BLaER1 (cell line): Measurements from ENCODE around the gene ZNF45.
A peak's percentile ranks its signal among the peaks of the same experiment; 100 is the strongest.

Experiments
- H3K27ac ChIP-seq: shearing (Covaris generic); formaldehyde crosslinking; 2 replicates; pipeline ENCODE4 v1.8.1; 2022
- H3K27me3 ChIP-seq: shearing (Covaris generic); formaldehyde crosslinking; 2 replicates; pipeline ENCODE4 v1.8.1; 2022
- H3K36me3 ChIP-seq: shearing (Covaris generic); formaldehyde crosslinking; 2 replicates; pipeline ENCODE4 v1.8.1; 2022
- H3K4me1 ChIP-seq: shearing (Covaris generic); formaldehyde crosslinking; 2 replicates; pipeline ENCODE4 v1.8.1; 2022
- H3K4me2 ChIP-seq: shearing (Covaris generic); formaldehyde crosslinking; 2 replicates; pipeline ENCODE4 v1.8.1; 2022
- H3K4me3 ChIP-seq: shearing (Covaris generic); formaldehyde crosslinking; 2 replicates; pipeline ENCODE4 v1.8.1; 2022
- H3K9ac ChIP-seq: shearing (Covaris generic); formaldehyde crosslinking; 2 replicates; pipeline ENCODE4 v1.8.1; 2022
- H3K9me3 ChIP-seq: shearing (Covaris generic); formaldehyde crosslinking; 2 replicates; pipeline ENCODE4 v1.8.1; 2022
- H4K20me1 ChIP-seq: shearing (Covaris generic); formaldehyde crosslinking; 2 replicates; pipeline ENCODE4 v1.8.1; 2022
- Cebpa-rat ChIP-seq: shearing (Covaris generic); IDR thresholded peaks from 2 replicates; pipeline ENCODE4 v1.8.1; 2022

ZNF45 gene

DNA sequence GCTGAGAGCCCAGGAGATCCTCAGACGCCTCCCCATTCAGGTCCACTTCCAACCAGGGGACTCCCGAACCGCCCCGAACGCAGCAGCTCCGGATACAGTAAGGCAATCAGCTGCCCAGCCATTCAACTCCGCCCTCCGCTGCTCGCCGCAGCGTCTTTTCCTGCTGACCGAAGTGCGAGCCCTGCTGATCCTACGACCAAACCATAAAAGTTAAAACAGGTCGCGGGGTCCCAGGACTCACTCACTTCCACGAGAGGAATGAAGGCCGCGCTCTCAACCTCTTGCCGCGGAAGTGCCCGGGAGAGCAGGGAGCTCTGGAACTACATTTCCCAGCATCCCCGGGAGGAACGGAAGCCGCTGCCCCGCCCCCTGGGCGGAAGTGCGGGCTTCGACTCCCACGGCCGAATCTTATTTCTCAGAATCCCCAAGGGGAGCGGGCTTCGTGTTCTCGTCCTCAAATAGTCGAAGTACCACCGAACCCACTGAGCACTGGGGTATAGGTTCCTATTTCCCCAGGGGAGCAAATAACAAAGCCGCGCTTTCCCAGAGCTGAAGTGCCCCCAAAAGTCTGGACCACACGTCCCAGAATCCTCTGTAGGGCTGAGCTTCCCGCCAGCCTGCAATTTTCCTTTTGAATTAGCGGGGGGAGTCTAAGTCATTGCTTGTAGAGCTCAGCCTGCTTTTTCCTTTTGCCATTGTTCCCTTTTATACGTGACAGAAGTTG lies at the start of gene ZNF45:
Gene ZNF45, minus strand, starts transcription at position 298 of the 724 bp plus-strand sequence. CDS start 13,097 bp downstream, outside the sequence.
- H3K27ac ChIP-seq = peak within 1 kb of the TSS; percentile 84
- H3K4me3 ChIP-seq = peak within 1 kb of the TSS; percentile 85
- H3K9ac ChIP-seq = peak within 1 kb of the TSS; percentile 91
- peaks cover 19% of the 10 kb centered on the region for H3K9me3 ChIP-seq
- no peaks in the 10 kb centered on the region for H4K20me1 ChIP-seq
- TF ChIP-seq Cebpa-rat = no peak
- H3K27me3 ChIP-seq = no peaks in the 10 kb centered on the region
- H3K36me3 ChIP-seq = peaks cover 31% of the 10 kb centered on the region
- peak within 1 kb of the TSS; percentile 95 for H3K4me2 ChIP-seq
- peaks cover 21% of the 10 kb centered on the region for H3K4me1 ChIP-seq

GRCh38 chr19:43984687-43985000 lies 49.6 kb upstream of the ZNF45 start:
- Histone ChIP-seq H3K9me3 (peaks cover 3% of the 10 kb centered on the region; the same call in 1 of the 2 replicates), H3K27me3 (no peaks in the 10 kb centered on the region), H3K36me3 (peaks cover 15% of the 10 kb centered on the region), H3K27ac (no peak overlapping the region), H3K4me3 (peak overlapping the region; percentile 71), H3K9ac (peak overlapping the region; percentile 61), H4K20me1 (no peaks in the 10 kb centered on the region), H3K4me2 (peak overlapping the region; percentile 88), H3K4me1 (peaks cover 12% of the 10 kb centered on the region; the same call in 1 of the 2 replicates)
- TF ChIP-seq Cebpa-rat = no peak

DNA sequence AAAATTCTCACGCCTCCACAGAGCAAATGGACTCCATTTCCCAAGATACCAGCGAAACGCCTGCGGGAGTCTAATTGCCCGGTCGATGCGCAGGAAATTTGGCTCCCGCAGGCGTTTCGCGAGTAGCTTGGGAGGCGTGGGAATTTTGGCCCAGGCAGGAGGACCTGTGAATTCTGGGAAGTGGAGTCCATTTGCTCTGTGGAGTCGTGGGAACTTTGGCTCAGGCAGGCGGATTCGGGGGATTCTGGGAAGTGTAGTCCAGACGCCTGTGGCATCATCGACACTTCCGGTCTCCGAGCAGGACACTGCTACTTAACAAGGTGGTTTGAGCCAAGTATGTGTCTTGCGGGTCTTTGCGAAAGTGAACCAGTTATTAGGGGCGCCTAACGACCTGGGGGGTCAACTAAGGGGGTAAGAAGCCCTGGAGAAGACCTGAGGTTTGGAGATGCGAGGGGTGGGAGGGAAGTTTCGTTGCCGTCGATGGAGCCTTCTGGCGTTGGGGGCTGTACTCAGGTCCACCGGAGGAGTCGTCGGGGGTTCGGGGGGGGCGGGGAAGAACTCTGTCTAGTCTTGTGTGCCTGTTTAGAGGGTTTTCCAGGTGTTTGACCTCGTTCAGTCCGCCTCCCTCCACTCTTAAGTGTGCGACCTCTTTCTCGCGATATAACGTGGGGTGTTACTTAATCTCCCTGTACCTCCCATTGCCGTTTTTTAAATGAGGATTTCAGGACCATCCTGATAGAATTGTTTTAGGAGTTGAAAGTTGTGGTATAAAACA lies 49.0 kb upstream of the ZNF45 start, which contains the start of gene ZNF155:
Gene ZNF155, plus strand, starts transcription at position 277 of the 775 bp plus-strand sequence. CDS start 4,356 bp downstream, outside the sequence.
- Histone ChIP-seq H4K20me1 (no peaks in the 10 kb centered on the region), H3K9ac (peak within 1 kb of the TSS; percentile 61), H3K9me3 (peaks cover 3% of the 10 kb centered on the region; the same call in 1 of the 2 replicates), H3K27ac (peak within 1 kb of the TSS; percentile 29; the same call in 1 of the 2 replicates), H3K4me3 (peak within 1 kb of the TSS; percentile 71), H3K4me2 (peak within 1 kb of the TSS; percentile 88), H3K27me3 (no peaks in the 10 kb centered on the region), H3K4me1 (peaks cover 12% of the 10 kb centered on the region; the same call in 1 of the 2 replicates), H3K36me3 (peaks cover 10% of the 10 kb centered on the region)
- no peak for TF ChIP-seq Cebpa-rat

DNA sequence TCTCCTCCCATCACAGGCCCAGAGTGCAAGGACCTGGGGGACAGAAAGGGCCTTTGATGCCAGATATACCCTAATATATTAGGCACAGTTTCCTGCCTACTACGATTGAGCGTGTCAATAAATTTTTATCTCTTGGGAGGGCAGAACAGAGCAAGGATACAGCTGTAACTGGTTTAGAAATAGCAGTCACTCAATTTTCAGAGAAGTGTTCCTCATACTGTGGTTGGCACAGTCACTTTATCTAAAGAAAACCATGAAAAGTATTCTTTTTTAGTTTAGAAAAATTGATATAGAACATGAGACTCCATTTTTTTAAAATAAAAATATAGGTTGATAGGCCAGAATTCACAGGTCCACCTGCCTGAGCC lies 48.4 kb upstream of the ZNF45 start:
- H3K27ac ChIP-seq = peak overlapping the region; percentile 29; the same call in 1 of the 2 replicates

GRCh38 chr19:43976732-43977131 lies 41.6 kb upstream of the ZNF45 start:
- no peak for TF ChIP-seq Cebpa-rat
- H3K36me3 ChIP-seq = no peaks in the 10 kb centered on the region
- H3K9me3 ChIP-seq = peaks cover 11% of the 10 kb centered on the region
- no peak overlapping the region for H3K9ac ChIP-seq
- no peaks in the 10 kb centered on the region for H4K20me1 ChIP-seq
- no peaks in the 10 kb centered on the region for H3K4me1 ChIP-seq
- H3K27me3 ChIP-seq = no peaks in the 10 kb centered on the region
- no peak overlapping the region for H3K4me2 ChIP-seq
- no peak overlapping the region for H3K27ac ChIP-seq
- H3K4me3 ChIP-seq = no peak overlapping the region

More for the DNA sequence above, 48.4 kb upstream of the ZNF45 start:
- H3K9me3 ChIP-seq = peaks cover 3% of the 10 kb centered on the region; the same call in 1 of the 2 replicates
- 0 out of 2 replicates have a peak, but pooled peaks cover 6% of the 10 kb centered on the region for H3K36me3 ChIP-seq
- no peak for TF ChIP-seq Cebpa-rat
- peak overlapping the region; percentile 71 for H3K4me3 ChIP-seq
- H3K9ac ChIP-seq = peak overlapping the region; percentile 61
- peaks cover 12% of the 10 kb centered on the region; the same call in 1 of the 2 replicates for H3K4me1 ChIP-seq
- peak overlapping the region; percentile 88 for H3K4me2 ChIP-seq
- H4K20me1 ChIP-seq = no peaks in the 10 kb centered on the region
- no peaks in the 10 kb centered on the region for H3K27me3 ChIP-seq

DNA sequence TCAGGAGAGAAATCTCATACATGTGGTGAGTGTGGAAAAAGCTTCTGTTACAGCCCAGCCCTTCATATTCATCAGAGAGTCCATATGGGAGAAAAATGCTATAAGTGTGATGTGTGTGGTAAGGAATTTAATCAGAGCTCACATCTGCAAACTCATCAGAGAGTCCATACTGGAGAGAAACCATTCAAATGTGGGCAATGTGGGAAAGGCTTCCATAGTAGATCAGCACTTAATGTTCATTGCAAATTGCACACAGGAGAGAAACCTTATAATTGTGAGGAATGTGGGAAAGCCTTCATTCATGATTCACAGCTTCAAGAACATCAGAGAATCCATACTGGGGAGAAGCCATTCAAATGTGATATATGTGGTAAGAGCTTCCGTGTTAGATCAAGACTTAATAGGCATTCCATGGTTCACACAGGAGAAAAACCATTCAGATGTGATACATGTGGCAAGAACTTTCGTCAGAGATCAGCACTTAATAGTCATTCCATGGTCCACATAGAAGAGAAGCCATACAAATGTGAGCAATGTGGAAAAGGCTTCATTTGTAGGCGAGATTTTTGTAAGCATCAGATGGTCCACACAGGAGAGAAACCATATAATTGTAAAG lies 31.1 kb upstream of the ZNF45 start:
- Histone ChIP-seq H3K4me3 (0 out of 2 replicates have a peak overlapping the region, but pooled peaks have one; percentile 8), H3K4me2 (no peak overlapping the region), H4K20me1 (no peaks in the 10 kb centered on the region), H3K27me3 (no peaks in the 10 kb centered on the region), H3K36me3 (peaks cover 66% of the 10 kb centered on the region), H3K9ac (no peak overlapping the region), H3K27ac (no peak overlapping the region), H3K9me3 (peaks cover 85% of the 10 kb centered on the region), H3K4me1 (no peaks in the 10 kb centered on the region)
- TF ChIP-seq Cebpa-rat = no peak

- Histone ChIP-seq H3K27ac (no peak overlapping the region), H3K27me3 (no peaks in the 10 kb centered on the region), H3K9me3 (peaks cover 55% of the 10 kb centered on the region), H3K36me3 (peaks cover 28% of the 10 kb centered on the region), H3K4me2 (no peak overlapping the region), H4K20me1 (no peaks in the 10 kb centered on the region), H3K9ac (no peak overlapping the region), H3K4me3 (no peak overlapping the region), H3K4me1 (no peaks in the 10 kb centered on the region)
- no peak for TF ChIP-seq Cebpa-rat
Observed at GRCh38 chr19:43960411-43960810, 25.3 kb upstream of the ZNF45 start.

- Histone ChIP-seq H3K4me3 (no peak overlapping the region), H3K9ac (no peak overlapping the region), H3K4me2 (no peak overlapping the region), H3K27ac (no peak overlapping the region), H4K20me1 (no peaks in the 10 kb centered on the region), H3K36me3 (0 out of 2 replicates have a peak, but pooled peaks cover 11% of the 10 kb centered on the region), H3K27me3 (no peaks in the 10 kb centered on the region), H3K9me3 (peaks cover 47% of the 10 kb centered on the region), H3K4me1 (no peaks in the 10 kb centered on the region)
- peak; percentile 58; the same call in 1 of the 2 replicates for TF ChIP-seq Cebpa-rat
Observed at GRCh38 chr19:43957891-43958290, 22.8 kb upstream of the ZNF45 start.

- Histone ChIP-seq H3K36me3 (0 out of 2 replicates have a peak, but pooled peaks cover 11% of the 10 kb centered on the region), H3K4me2 (no peak overlapping the region), H4K20me1 (no peaks in the 10 kb centered on the region), H3K4me3 (no peak overlapping the region), H3K9me3 (peaks cover 53% of the 10 kb centered on the region), H3K27ac (no peak overlapping the region), H3K27me3 (no peaks in the 10 kb centered on the region), H3K4me1 (no peaks in the 10 kb centered on the region), H3K9ac (no peak overlapping the region)
- no peak for TF ChIP-seq Cebpa-rat
Observed at GRCh38 chr19:43956827-43957226, 21.7 kb upstream of the ZNF45 start.
